Panc1 (cell line): ENCODE results near the gene ACIN1. TPM values are rescaled to one million over a fixed set of nuclear protein-coding genes. Genes with fewer than 3 reads are reported as not detected.
A peak's percentile ranks its signal among the peaks of the same experiment; 100 is the strongest.

Experiments used
- ATAC-seq: fragments of 200-7000 bp; cut with Tn5 transposase; 2 replicates; pipeline ENCODE4 v1.9.1; 2020; ENCODE audit warnings: mild to moderate bottlenecking, moderate library complexity
- BruUV-seq: library from RNA; stranded (reverse); fragments of 400-500 nt; replicated peaks from 2 replicates; lab custom pipeline; 2021; lab: Mats Ljungman, UMichigan
- CTCF ChIA-PET: fragments of 300-600 bp; sonication (Branson Sonifier 250); formaldehyde crosslinking; loops from one replicate; lab custom pipeline; 2022; ENCODE audit warnings: antibody characterized with exemption; lab: Charles Lee
- POLR2A ChIA-PET: fragments of 300-600 bp; sonication (Branson Sonifier 250); formaldehyde crosslinking; loops from one replicate; lab custom pipeline; 2022; ENCODE audit warnings: antibody characterized with exemption; lab: Charles Lee
- DNase-seq: peaks from one replicate; pipeline ENCODE4 v3.0.0-alpha.2; 2010; ENCODE audit warnings: low read depth, low spot score
- H3K27ac ChIP-seq: 2 replicates; pipeline ENCODE4 v1.5.1; 2011; ENCODE audit warnings: mild to moderate bottlenecking, low read length, inconsistent platforms
- H3K27me3 ChIP-seq: fragments of 200-500 bp; sonication (Bioruptor generic); 2 replicates; pipeline ENCODE4 v1.6.0; 2014; ENCODE audit warnings: low read length, inconsistent platforms; ENCODE audit not compliant: control insufficient read depth, insufficient read depth
- H3K36me3 ChIP-seq: fragments of 200-500 bp; sonication (Bioruptor generic); 2 replicates; pipeline ENCODE4 v1.5.1; 2014; ENCODE audit warnings: inconsistent platforms, mild to moderate bottlenecking, low read length, moderate library complexity; ENCODE audit not compliant: control insufficient read depth, insufficient read depth
- H3K4me1 ChIP-seq: 2 replicates; pipeline ENCODE4 v1.5.1; 2011; ENCODE audit warnings: inconsistent platforms, mild to moderate bottlenecking, low read length, moderate library complexity; ENCODE audit not compliant: control insufficient read depth, insufficient read depth
- H3K4me3 ChIP-seq, 2 experiments: 2 replicates each; pipeline ENCODE4 v1.5.1; 2011 to 2012; ENCODE audit warnings: low read depth in 2 of 2, low read length in 2 of 2, mild to moderate bottlenecking in 2 of 2, inconsistent platforms in 1 of 2, moderate library complexity in 1 of 2
- H3K9me3 ChIP-seq: fragments of 200-500 bp; sonication (Bioruptor generic); 2 replicates; pipeline ENCODE4 v1.5.1; 2014; ENCODE audit warnings: low read depth, mild to moderate bottlenecking, inconsistent platforms, low read length, moderate library complexity; ENCODE audit not compliant: control insufficient read depth, insufficient read depth
- CTCF ChIP-seq: fragments of 450-650 bp; IDR thresholded peaks from 2 replicates; pipeline ENCODE4 v1.5.1; 2017; ENCODE audit warnings: mild to moderate bottlenecking
- POLR2AphosphoS5 ChIP-seq: IDR thresholded peaks from 2 replicates; pipeline ENCODE4 v1.6.1; 2012; ENCODE audit warnings: mild to moderate bottlenecking, low read depth, low read length, moderate library complexity
- REST ChIP-seq, 2 experiments: IDR thresholded peaks; 2 replicates each; pipeline ENCODE4 v1.6.1; 2011 to 2012; ENCODE audit warnings: low read depth in 2 of 2, control low read depth in 1 of 2, low read length in 1 of 2, mild to moderate bottlenecking in 1 of 2, moderate library complexity in 1 of 2; ENCODE audit not compliant: insufficient read depth in 1 of 2
- SIN3A ChIP-seq: IDR thresholded peaks from 2 replicates; pipeline ENCODE4 v1.6.1; 2012; ENCODE audit warnings: low read depth, mild to moderate bottlenecking, low read length, moderate library complexity, borderline replicate concordance; ENCODE audit not compliant: insufficient read depth
- TCF7L2 ChIP-seq: IDR thresholded peaks from 2 replicates; pipeline ENCODE4 v1.6.1; 2011; ENCODE audit warnings: mild to moderate bottlenecking, low read depth, low read length, inconsistent platforms
- in situ Hi-C: cut with HindIII; loops from 2 replicates; pipeline ENCODE4 v1.10.0; 2016; ENCODE audit warnings: low sequenced_read_pairs, low pct_unique_long_range_greater_than_20kb
- intact Hi-C: fragments of 100-400 bp; cut with micrococcal nuclease; formaldehyde crosslinking; loops from one replicate; pipeline ENCODE4 v1.10.0; 2022; ENCODE audit not compliant: unreplicated experiment
- total RNA-seq: library from RNA; stranded (reverse); gene quantifications from one replicate; pipeline ENCODE4 v1.2.1, GENCODE V29; 2021; ENCODE audit not compliant: unreplicated experiment

ACIN1 gene
- total RNA-seq, 1 experiment from 2014 or later = 162 TPM

- H3K36me3 ChIP-seq = peaks cover 45% of the 10 kb centered on the region
- H3K4me3 ChIP-seq = no peak overlapping the region
- intact Hi-C loops = no loop called here
- no peaks in the 10 kb centered on the region for H3K27me3 ChIP-seq
- no TSS peak for BruUV-seq
- ATAC-seq = 0 out of 2 replicates have a peak, but pooled peaks have one; percentile 29
- no peaks in the 10 kb centered on the region for H3K9me3 ChIP-seq
- H3K4me1 ChIP-seq = peaks cover 13% of the 10 kb centered on the region
- no peak for TF ChIP-seq CTCF
- TF ChIP-seq REST (IDR thresholded peaks at IDR 0.05; ENCODE audit: insufficient read depth in 1 of 2, low read depth in 2 of 2, low read length in 1 of 2) = no peak
- no peak for TF ChIP-seq POLR2AphosphoS5
- no peak for TF ChIP-seq SIN3A
- TF ChIP-seq TCF7L2 = no peak
- CTCF ChIA-PET = interaction anchor here (0.6 to 2.6 kb wide), 3 partner anchors 9 to 137 kb away, joined by 3 to 10 read pairs (median 4); partner anchors contain the start of genes ACIN1 and C14orf119
- DNase-seq = no peak
- in situ Hi-C loops = no loop called here
- POLR2A ChIA-PET = no interaction called here
- H3K27ac ChIP-seq = peak overlapping the region; percentile 49
Observed at GRCh38 chr14:23077962-23078361, 17.0 kb downstream of the ACIN1 start.

DNA sequence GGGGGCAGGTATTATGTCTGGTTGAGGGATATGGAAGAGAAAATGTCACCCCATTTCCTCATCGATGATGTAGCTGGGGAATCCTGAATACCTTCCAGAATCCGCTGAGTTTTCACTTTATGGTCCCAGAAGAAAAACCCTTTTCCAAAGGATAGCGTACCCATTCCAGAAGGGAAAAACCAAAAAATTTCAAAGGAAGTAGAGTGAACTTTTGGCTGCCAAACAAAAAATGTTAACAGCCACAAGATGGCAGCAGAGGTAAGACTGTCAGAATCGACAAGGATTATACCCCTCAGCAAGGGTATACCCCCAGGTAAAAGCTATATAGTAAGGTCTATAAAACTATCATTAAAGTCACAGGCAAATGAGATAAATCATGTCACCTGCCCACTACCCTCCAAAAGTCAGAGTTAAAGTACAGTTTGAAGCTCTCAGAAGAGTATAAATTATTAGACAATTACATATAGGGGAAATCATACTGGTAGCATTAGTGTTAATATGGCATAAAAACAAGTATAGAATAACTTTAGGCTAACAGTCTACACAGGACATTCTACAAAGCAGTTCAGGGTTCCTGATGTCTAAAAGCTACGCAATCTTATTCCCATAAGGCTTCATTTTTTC, 18.0 kb downstream of the ACIN1 start:
- in situ Hi-C loops (no loop called here), intact Hi-C loops (no loop called here)
- Histone ChIP-seq H3K9me3 (no peaks in the 10 kb centered on the region), H3K36me3 (peaks cover 44% of the 10 kb centered on the region), H3K27ac (no peak overlapping the region), H3K27me3 (no peaks in the 10 kb centered on the region), H3K4me1 (peaks cover 17% of the 10 kb centered on the region), H3K4me3 (no peak overlapping the region)
- no peak for DNase-seq
- ATAC-seq = no peak
- POLR2A ChIA-PET = no interaction called here
- no TSS peak for BruUV-seq
- TF ChIP-seq CTCF (peak; percentile 71), REST (IDR thresholded peaks at IDR 0.05; ENCODE audit: insufficient read depth in 1 of 2, low read depth in 2 of 2, low read length in 1 of 2) (no peak)
- CTCF ChIA-PET = interaction anchor here (0.5 to 2.6 kb wide), 5 partner anchors 8 to 432 kb away, joined by 3 to 10 read pairs (median 4); partner anchors contain the start of genes ACIN1 and C14orf119
